H7 (cell line): ENCODE results near the gene MRPL4. TPM values are rescaled to one million over a fixed set of nuclear protein-coding genes. Genes with fewer than 3 reads are reported as not detected.
"Not testable (repeated sequence)": the region's sequence is repeated elsewhere in the genome, so short reads cannot be mapped to it uniquely, and the experiment has no call there.

Experiments used
- DNase-seq: peaks from one replicate; pipeline ENCODE4 v3.0.0; 2012
- H3K27me3 ChIP-seq: 2 replicates; pipeline ENCODE4 v1.6.0; 2011; ENCODE audit warnings: mild to moderate bottlenecking, low read length; ENCODE audit not compliant: control insufficient read depth, insufficient read depth
- H3K36me3 ChIP-seq: replicated peaks from 2 replicates; pipeline ENCODE4 v1.5.1; 2011; ENCODE audit warnings: low read length; ENCODE audit not compliant: control insufficient read depth, insufficient read depth
- H3K4me3 ChIP-seq: 2 replicates; pipeline ENCODE4 v1.5.1; 2011; ENCODE audit warnings: low read depth, mild to moderate bottlenecking, control low read depth, low read length, moderate library complexity; ENCODE audit not compliant: insufficient read depth
- total RNA-seq: library from RNA; depleted of rRNA; stranded (reverse); fragments of >200 nt; shearing (Covaris generic); gene quantifications from 2 replicates; pipeline ENCODE4 v1.2.3, GENCODE V29; 2014

Gene MRPL4
- total RNA-seq, 1 experiment from 2014 or later = 174 TPM

- DNase-seq = no peak
- Histone ChIP-seq H3K4me3 (no peak overlapping the region), H3K36me3 (no peaks in the 10 kb centered on the region), H3K27me3 (no peaks in the 10 kb centered on the region)
Observed at GRCh38 chr19:10238172-10238783, 13.7 kb upstream of the MRPL4 start.

DNA sequence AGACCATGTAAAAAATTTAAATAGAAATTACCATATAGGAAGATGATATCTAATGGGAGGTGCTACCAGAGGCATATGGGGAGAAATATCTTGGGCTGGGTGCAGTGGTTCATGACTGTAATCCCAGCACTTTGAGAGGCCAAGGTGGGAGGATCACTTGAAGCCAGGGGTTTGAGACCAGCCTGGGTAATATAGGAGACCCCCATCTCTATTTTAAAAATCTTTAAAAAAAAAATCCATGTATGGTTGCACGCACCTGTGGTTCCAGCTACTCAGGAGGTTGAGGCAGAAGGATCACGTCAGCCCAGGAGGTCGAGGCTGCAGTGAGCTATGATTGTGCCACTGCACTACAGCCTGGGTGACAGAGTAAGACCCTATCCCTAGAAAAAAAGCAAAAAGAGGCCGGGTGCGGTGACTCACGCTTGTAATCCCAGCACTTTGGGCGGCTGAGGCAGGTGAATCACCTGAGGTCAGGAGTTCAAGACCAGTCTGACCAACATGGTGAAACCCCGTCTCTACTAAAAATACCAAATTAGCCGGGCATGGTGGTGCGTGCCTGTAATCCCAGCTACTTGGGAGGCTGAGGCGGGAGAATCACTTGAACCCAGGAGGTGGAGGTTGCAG lies 10.1 kb upstream of the MRPL4 start:
- H3K4me3 ChIP-seq, H3K27me3 ChIP-seq, H3K36me3 ChIP-seq, DNase-seq: not testable (repeated sequence)

DNA sequence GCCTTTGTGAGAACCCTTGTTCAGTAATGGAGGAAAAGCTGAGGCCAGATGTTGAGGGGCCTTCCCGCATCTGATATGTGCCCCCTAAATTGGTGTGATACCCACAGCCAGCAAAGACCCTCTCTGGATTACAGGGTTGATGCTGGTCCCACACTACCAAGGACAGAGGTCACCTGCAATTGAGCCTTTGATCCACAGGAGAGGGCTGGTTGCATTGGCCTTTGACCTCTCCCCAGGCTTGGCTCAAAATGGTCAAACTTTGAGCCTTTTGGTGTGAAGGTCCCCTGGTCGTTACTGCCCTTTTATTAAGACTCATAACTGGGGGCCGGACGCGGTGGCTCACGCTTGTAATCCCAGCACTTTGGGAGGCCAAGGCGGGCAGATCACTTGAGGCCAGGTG lies 8.4 kb upstream of the MRPL4 start:
- H3K4me3 ChIP-seq = no peak overlapping the region
- no peaks in the 10 kb centered on the region for H3K27me3 ChIP-seq
- no peaks in the 10 kb centered on the region for H3K36me3 ChIP-seq
- DNase-seq = no peak

- Histone ChIP-seq H3K4me3 (no peak overlapping the region), H3K36me3 (no peaks in the 10 kb centered on the region), H3K27me3 (no peaks in the 10 kb centered on the region)
- DNase-seq = no peak
Observed at GRCh38 chr19:10245189-10245939, 6.7 kb upstream of the MRPL4 start.

DNA sequence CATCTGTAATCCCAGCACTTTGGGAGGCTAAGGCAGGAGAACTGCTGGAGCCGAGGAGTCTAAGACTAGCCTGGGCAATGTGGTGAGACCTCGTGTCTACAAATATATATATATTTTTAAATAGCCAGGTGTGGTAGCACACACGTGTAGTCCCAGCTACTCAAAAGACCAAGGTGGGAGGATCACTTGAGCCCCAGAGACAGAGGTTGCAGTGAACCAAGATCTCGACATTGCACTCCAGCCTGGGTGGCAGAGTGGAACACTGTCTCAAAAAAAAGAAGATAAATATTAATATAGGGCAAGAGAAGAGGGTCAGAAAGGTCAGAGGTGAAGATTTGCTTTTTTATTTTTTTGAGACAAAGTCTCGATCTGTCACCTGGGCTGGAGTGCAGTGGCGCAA lies 5.5 kb upstream of the MRPL4 start:
- no peak for DNase-seq
- no peaks in the 10 kb centered on the region for H3K27me3 ChIP-seq
- H3K4me3 ChIP-seq = no peak overlapping the region

GRCh38 chr19:10252707-10253106 lies 693 bp downstream of the MRPL4 start:
- Histone ChIP-seq H3K27me3 (no peaks in the 10 kb centered on the region), H3K4me3 (peak overlapping the region; percentile 98), H3K36me3 (peaks cover 21% of the 10 kb centered on the region)
- DNase-seq = no peak

More for the DNA sequence above, 5.5 kb upstream of the MRPL4 start:
- H3K36me3 ChIP-seq = no peaks in the 10 kb centered on the region

- Histone ChIP-seq H3K4me3 (no peak overlapping the region), H3K36me3 (peaks cover 24% of the 10 kb centered on the region), H3K27me3 (no peaks in the 10 kb centered on the region)
- no peak for DNase-seq
Observed at GRCh38 chr19:10254244-10254643, 2.2 kb downstream of the MRPL4 start.

- H3K27me3 ChIP-seq = no peaks in the 10 kb centered on the region
- H3K4me3 ChIP-seq = no peak overlapping the region
- DNase-seq = no peak
- H3K36me3 ChIP-seq = peaks cover 24% of the 10 kb centered on the region
Observed at GRCh38 chr19:10255358-10255757, 3.3 kb downstream of the MRPL4 start.

- peak; percentile 19 for DNase-seq
- Histone ChIP-seq H3K4me3 (no peak overlapping the region), H3K36me3 (peaks cover 24% of the 10 kb centered on the region), H3K27me3 (no peaks in the 10 kb centered on the region)
Observed at GRCh38 chr19:10256551-10256950, 4.5 kb downstream of the MRPL4 start.

DNA sequence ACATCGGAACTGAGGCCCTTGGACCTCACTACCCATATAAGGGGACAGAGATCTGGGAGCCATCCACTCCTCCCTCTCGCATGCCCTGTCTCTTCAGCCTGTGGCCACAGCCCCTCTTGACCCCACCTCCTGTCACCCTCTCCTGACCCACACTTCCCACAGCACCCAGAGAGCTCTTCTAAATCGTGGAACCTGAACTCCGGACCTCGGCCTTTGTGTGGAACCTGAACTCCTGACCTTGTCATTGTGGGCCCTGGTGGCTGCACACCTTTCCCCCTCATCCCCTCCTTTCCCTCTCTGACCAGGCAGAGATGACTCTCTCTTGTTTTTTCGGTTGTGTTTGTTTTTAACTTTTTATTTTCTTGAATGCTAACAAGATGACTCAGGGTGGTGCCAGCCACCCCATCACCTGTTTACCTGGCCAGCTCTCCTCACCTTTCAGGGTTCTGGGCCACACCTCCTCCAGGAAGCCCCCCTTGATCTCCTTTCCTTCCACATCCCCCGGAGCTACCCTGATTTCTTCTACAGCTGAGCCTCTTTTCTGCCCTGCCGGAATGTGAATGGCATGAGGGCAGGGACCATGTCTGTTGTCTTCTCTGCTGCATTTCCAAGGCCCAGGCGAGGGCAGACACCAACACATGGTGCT lies 5.1 kb downstream of the MRPL4 start:
- Histone ChIP-seq H3K27me3 (no peaks in the 10 kb centered on the region), H3K4me3 (no peak overlapping the region), H3K36me3 (peaks cover 24% of the 10 kb centered on the region)
- no peak for DNase-seq

DNA sequence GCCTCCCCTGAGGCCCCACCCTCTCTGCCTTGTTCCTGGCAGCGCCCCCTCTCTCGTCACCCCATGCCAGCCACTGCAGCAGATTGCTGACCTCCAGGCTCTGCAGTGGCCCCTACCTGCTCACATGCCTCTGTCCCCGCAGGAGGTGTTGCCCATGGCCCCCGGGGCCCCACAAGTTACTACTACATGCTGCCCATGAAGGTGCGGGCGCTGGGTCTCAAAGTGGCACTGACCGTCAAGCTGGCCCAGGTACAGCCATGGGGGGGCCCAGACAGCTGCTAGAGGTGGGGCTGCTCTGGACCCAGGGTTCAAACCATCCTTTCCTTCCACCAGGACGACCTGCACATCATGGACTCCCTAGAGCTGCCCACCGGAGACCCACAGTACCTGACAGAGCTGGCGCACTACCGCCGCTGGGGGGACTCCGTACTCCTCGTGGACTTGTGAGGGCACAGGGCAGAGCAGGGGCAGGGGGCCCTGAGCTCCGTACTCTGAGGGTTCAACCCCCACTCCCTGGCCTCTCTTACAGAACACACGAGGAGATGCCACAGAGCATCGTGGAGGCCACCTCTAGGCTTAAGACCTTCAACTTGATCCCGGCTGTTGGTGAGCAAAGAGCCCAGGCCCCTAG lies 6.2 kb downstream of the MRPL4 start:
- Histone ChIP-seq H3K36me3 (peaks cover 24% of the 10 kb centered on the region), H3K27me3 (no peaks in the 10 kb centered on the region), H3K4me3 (no peak overlapping the region)
- DNase-seq = peak; percentile 19

DNA sequence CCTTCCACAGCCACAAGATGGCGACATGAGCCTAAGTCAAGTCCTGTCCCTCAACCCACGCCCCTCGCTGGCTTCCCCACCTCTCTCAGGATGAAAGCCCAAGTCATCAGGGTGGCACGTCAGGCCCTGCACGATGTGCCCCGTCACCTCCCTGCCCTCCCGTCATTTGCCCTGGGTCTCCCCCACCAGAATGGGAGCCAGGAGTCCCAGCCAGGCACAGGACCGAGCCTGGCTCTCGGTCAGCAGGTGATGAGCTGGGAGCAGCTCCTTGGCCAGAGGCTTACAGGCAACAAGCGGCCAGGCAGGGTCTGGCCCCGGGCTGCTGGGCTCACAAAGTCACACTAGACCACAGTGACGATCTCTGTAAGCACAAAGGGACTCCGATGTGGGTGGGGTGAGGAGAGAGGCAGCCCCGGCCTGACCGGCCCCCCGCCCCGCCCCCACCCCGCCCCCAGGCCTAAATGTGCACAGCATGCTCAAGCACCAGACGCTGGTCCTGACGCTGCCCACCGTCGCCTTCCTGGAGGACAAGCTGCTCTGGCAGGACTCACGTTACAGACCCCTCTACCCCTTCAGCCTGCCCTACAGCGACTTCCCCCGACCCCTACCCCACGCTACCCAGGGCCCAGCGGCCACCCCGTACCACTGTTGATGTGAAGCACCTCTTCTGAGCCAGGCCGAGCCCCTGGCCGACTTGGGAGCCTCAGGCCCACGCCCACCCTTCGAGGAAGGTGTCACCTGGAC lies 7.3 kb downstream of the MRPL4 start:
- Histone ChIP-seq H3K4me3 (no peak overlapping the region), H3K36me3 (peaks cover 22% of the 10 kb centered on the region), H3K27me3 (no peaks in the 10 kb centered on the region)
- peak; percentile 93 for DNase-seq

- no peak for DNase-seq
- Histone ChIP-seq H3K36me3 (peaks cover 17% of the 10 kb centered on the region), H3K27me3 (no peaks in the 10 kb centered on the region), H3K4me3 (no peak overlapping the region)
Observed at GRCh38 chr19:10260141-10260584, 8.1 kb downstream of the MRPL4 start.

DNA sequence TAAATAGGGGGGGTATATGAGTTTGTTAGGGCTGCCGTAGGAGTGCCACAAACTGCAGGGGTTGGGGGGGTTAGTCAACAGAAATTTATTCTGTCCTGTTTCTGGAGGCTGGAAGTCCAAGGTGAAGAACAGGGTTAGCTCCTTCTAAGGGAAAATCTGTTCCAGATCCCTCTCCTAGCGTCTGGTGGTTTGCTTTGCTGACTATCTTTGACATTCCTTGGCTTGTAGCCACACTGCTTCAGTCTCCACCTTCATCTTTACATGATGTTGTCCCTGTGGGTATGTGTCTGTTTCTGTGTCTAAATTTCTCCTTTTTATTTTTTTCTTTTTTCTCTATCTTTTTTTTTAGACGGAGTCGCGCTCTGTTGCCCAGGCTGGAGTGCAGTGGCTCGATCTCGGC lies 10.8 kb downstream of the MRPL4 start:
- Histone ChIP-seq H3K27me3 (no peaks in the 10 kb centered on the region), H3K36me3 (peaks cover 2% of the 10 kb centered on the region), H3K4me3 (no peak overlapping the region)
- no peak for DNase-seq
